Measurements from ENCODE around the gene KRTCAP3. TPM values are rescaled to one million over a fixed set of nuclear protein-coding genes. Genes with fewer than 3 reads are reported as not detected.

The KRTCAP3 gene
- total and polyA plus RNA-seq, 9 of the 15 experiments (the other 6 are each of a cell fraction or from before 2014, with no cell fraction given): 0.24 to 1.4 (median 0.73) TPM

- peak; percentile 20 for TF ChIP-seq CCNT2 (IDR thresholded peaks at IDR 0.05; ENCODE audit: borderline replicate concordance, extremely low read depth, insufficient read length, low read depth, low read length)
- no peak for TF ChIP-seq ZNF175 (CRISPR knock-in tag; IDR thresholded peaks at IDR 0.05; ENCODE audit: low read depth)
- no peak for TF ChIP-seq THRB (CRISPR knock-in tag; conservative IDR thresholded peaks at IDR 0.05)
- no peak for TF ChIP-seq PHF21A (IDR thresholded peaks at IDR 0.05; ENCODE audit: borderline replicate concordance, low read depth)
- no peak for TF ChIP-seq TCF7L2 (IDR thresholded peaks at IDR 0.05; ENCODE audit: low read depth, low read length)
- TF ChIP-seq PCBP1 (IDR thresholded peaks at IDR 0.05; ENCODE audit: low read depth, low read length, poor library complexity, severe bottlenecking): no peak
- TF ChIP-seq MAZ (CRISPR knock-in tag; conservative IDR thresholded peaks at IDR 0.05 in 1 of 2, IDR thresholded peaks at IDR 0.05 in 1 of 2): peak in 1 of 2 experiments; percentile 71; a peak in 2 of 4 replicates
- no peak for TF ChIP-seq BDP1 (IDR thresholded peaks at IDR 0.05; ENCODE audit: insufficient read depth, insufficient read length)
- no peak; the same call in 1 of the 2 replicates for TF ChIP-seq NFRKB (IDR thresholded peaks at IDR 0.05; ENCODE audit: low read depth)
- no peak for TF ChIP-seq KLF13 (tag; IDR thresholded peaks at IDR 0.05; ENCODE audit: borderline replicate concordance, low read depth)
- no peak for TF ChIP-seq ESRRB (CRISPR knock-in tag; IDR thresholded peaks at IDR 0.05; ENCODE audit: borderline replicate concordance)
- TF ChIP-seq HES1 (IDR thresholded peaks at IDR 0.05; ENCODE audit: low read depth): no peak
- peak; percentile 92 for TF ChIP-seq CREB3L1 (IDR thresholded peaks at IDR 0.05; ENCODE audit: borderline replicate concordance, low read depth)
- TF ChIP-seq IRF9 (tag; IDR thresholded peaks at IDR 0.05): no peak
- 0 out of 2 replicates have a peak, but pooled peaks have one; percentile 46 for TF ChIP-seq MECOM (CRISPR knock-in tag; IDR thresholded peaks at IDR 0.05)
- TF ChIP-seq GABPA (tag; conservative IDR thresholded peaks at IDR 0.05; ENCODE audit: low read depth): 0 out of 2 replicates have a peak, but pooled peaks have one; percentile 4
- peak; percentile 81 for TF ChIP-seq L3MBTL2 (IDR thresholded peaks at IDR 0.05)
- peak in 1 of 2 experiments; percentile 87; a peak in 2 of 4 replicates for TF ChIP-seq CSDE1 (IDR thresholded peaks at IDR 0.05)
- no peak for TF ChIP-seq SAFB (IDR thresholded peaks at IDR 0.05; ENCODE audit: borderline replicate concordance, low read depth, low read length)
- TF ChIP-seq USF1 (CRISPR knock-in tag; IDR thresholded peaks at IDR 0.05): peak; percentile 59; the same call in 1 of the 2 replicates
- peak; percentile 69; the same call in 1 of the 2 replicates for TF ChIP-seq ZNF24 (IDR thresholded peaks at IDR 0.05)
Measured at GRCh38 chr2:27489498-27490397, 47.6 kb downstream of the KRTCAP3 start, which contains the start of gene IFT172 (continued).
